HepG2 (cell line): ENCODE measurements around the gene CYP27A1. TPM values are rescaled to one million over a fixed set of nuclear protein-coding genes. Genes with fewer than 3 reads are reported as not detected.

ENCODE experiments used
- FOXA1 ChIP-seq, 2 experiments: fragments of 450-650 bp in 1 of 2; sonication (generic) in 1 of 2; formaldehyde crosslinking in 1 of 2; IDR thresholded peaks; 2 replicates each; pipeline versions ENCODE4 v1.4.0 to v1.6.1; 2016 to 2020; ENCODE audit warnings: missing genetic modification reagents in 1 of 2
- FOXA3 ChIP-seq: IDR thresholded peaks from 2 replicates; pipeline ENCODE4 v1.6.1; 2016; ENCODE audit warnings: missing genetic modification reagents, missing compliant biosample characterization
- MED13 ChIP-seq: sonication (generic); formaldehyde crosslinking; IDR thresholded peaks from 2 replicates; pipeline ENCODE4 v1.5.0; 2020; ENCODE audit warnings: missing genetic modification reagents
- MLXIP ChIP-seq: sonication (generic); formaldehyde crosslinking; IDR thresholded peaks from 2 replicates; pipeline ENCODE4 v1.9.0; 2021; ENCODE audit warnings: missing genetic modification reagents, borderline replicate concordance
- MTF2 ChIP-seq: sonication (generic); formaldehyde crosslinking; IDR thresholded peaks from 2 replicates; pipeline ENCODE4 v1.5.0; 2020; ENCODE audit warnings: missing genetic modification reagents, borderline replicate concordance
- MXD4 ChIP-seq: IDR thresholded peaks from 2 replicates; pipeline ENCODE4 v1.6.1; 2016; ENCODE audit warnings: mild to moderate bottlenecking, missing biosample characterization, missing genetic modification reagents
- TCF7 ChIP-seq: sonication (generic); IDR thresholded peaks from 2 replicates; pipeline ENCODE4 v1.6.1; 2016; ENCODE audit warnings: antibody characterized with exemption, low read depth
- ZNF142 ChIP-seq: sonication (generic); formaldehyde crosslinking; IDR thresholded peaks from 2 replicates; pipeline ENCODE4 v1.4.0; 2020; ENCODE audit warnings: missing genetic modification reagents
- ZNF260 ChIP-seq: sonication (generic); formaldehyde crosslinking; IDR thresholded peaks from 2 replicates; pipeline ENCODE4 v1.4.0; 2020; ENCODE audit warnings: missing genetic modification reagents, low read depth, mild to moderate bottlenecking, borderline replicate concordance
- ZNF513 ChIP-seq: sonication (generic); formaldehyde crosslinking; conservative IDR thresholded peaks from 2 replicates; pipeline ENCODE4 v1.5.0; 2020; ENCODE audit warnings: missing genetic modification reagents
- ZNF570 ChIP-seq: sonication (generic); formaldehyde crosslinking; IDR thresholded peaks from 2 replicates; pipeline ENCODE4 v1.4.0; 2020; ENCODE audit warnings: mild to moderate bottlenecking, missing genetic modification reagents, borderline replicate concordance
- ZNF609 ChIP-seq: sonication (generic); formaldehyde crosslinking; IDR thresholded peaks from 2 replicates; pipeline ENCODE4 v1.4.0; 2020; ENCODE audit warnings: mild to moderate bottlenecking, missing genetic modification reagents, borderline replicate concordance
- polyA plus RNA-seq, 8 experiments: library from polyadenylated mRNA; depleted of rRNA in 3 of 8; stranded (reverse) in 7 of 8; unstranded in 1 of 8; fragments of >200 nt; fragmentation: Illumina TruSeq in 4 of 8; extraction: Trizol in 4 of 8; gene quantifications; 2 replicates each; pipeline versions ENCODE4 v1.2.1 to v1.2.3, GENCODE V29; 2011 to 2016; ENCODE audit warnings: low read depth in 4 of 8, missing spikeins in 1 of 8, mixed read lengths in 1 of 8; ENCODE audit not compliant: insufficient read depth in 1 of 8
- total RNA-seq, 5 experiments: library from RNA; depleted of rRNA; stranded (reverse); fragments of >200 nt; fragmentation: Illumina TruSeq; extraction: Trizol; gene quantifications; 2 replicates each; pipeline ENCODE4 v1.2.3, GENCODE V29; 2016; ENCODE audit warnings: low read depth in 1 of 5

CYP27A1 gene
- total and polyA plus RNA-seq, 2 of the 13 experiments (the other 11 are each of a cell fraction or from before 2014, with no cell fraction given), result 157 to 266 TPM

- peak; percentile 53; the same call in 1 of the 2 replicates for TF ChIP-seq ZNF609 (CRISPR knock-in tag)
- TF ChIP-seq ZNF142, result 0 out of 2 replicates have a peak, but pooled peaks have one; percentile 30
- no peak for TF ChIP-seq ZNF570
- TF ChIP-seq MTF2, result no peak
- TF ChIP-seq MXD4, result peak; percentile 46
- TF ChIP-seq FOXA1 (IDR thresholded peaks at IDR 0.05), result no peak
- peak; percentile 74 for TF ChIP-seq FOXA1 (CRISPR knock-in tag; IDR thresholded peaks at IDR 0.05)
- no peak for TF ChIP-seq ZNF260 (CRISPR knock-in tag)
- no peak; the same call in 1 of the 2 replicates for TF ChIP-seq FOXA3 (CRISPR knock-in tag)
- peak; percentile 88 for TF ChIP-seq TCF7
- TF ChIP-seq MED13 (CRISPR knock-in tag), result 0 out of 2 replicates have a peak, but pooled peaks have one; percentile 8
- TF ChIP-seq ZNF513, result no peak
- no peak for TF ChIP-seq MLXIP (CRISPR knock-in tag)
Measured at GRCh38 chr2:218780851-218781690, 876 bp upstream of the CYP27A1 start (continued).
